ENCODE data around the gene SYNPO. TPM values are rescaled to one million over a fixed set of nuclear protein-coding genes. Genes with fewer than 3 reads are reported as not detected.

The SYNPO gene
- total RNA-seq, 1 donor from 2014 or later: 16.1 TPM

DNA sequence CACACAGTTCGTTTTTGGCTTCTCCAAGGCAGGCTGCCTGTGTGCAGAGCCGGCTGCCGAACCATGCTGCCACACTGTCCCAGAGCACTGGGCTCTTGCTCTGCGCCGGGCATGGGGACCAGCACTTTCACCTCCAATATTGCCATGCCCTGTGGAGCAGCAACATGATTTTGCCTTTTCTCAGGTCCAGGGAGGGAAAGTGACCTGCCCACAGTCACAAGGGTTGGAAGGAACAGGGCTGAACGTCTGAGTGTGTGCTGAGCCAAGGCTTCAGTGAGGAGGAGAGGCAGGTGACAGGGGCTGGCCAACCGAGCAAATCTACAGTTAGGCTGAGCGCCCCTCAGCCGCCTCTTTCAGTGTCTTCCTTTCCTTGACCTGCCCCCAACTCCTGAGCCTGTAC, 34.0 kb upstream of the SYNPO start:
- Mint-ChIP-seq H3K4me1 (ENCODE audit: low read depth, unreplicated experiment) (peaks cover 8% of the 10 kb centered on the region), H3K27me3 (ENCODE audit: unreplicated experiment) (peaks cover 2% of the 10 kb centered on the region), H3K27ac (ENCODE audit: unreplicated experiment) (no peak overlapping the region), H3K4me3 (ENCODE audit: unreplicated experiment) (no peak overlapping the region), H3K9me3 (ENCODE audit: unreplicated experiment) (no peaks in the 10 kb centered on the region), H3K36me3 (ENCODE audit: unreplicated experiment) (no peaks in the 10 kb centered on the region)
- no peak for DNase-seq
- TF ChIP-seq, protein P1, sequence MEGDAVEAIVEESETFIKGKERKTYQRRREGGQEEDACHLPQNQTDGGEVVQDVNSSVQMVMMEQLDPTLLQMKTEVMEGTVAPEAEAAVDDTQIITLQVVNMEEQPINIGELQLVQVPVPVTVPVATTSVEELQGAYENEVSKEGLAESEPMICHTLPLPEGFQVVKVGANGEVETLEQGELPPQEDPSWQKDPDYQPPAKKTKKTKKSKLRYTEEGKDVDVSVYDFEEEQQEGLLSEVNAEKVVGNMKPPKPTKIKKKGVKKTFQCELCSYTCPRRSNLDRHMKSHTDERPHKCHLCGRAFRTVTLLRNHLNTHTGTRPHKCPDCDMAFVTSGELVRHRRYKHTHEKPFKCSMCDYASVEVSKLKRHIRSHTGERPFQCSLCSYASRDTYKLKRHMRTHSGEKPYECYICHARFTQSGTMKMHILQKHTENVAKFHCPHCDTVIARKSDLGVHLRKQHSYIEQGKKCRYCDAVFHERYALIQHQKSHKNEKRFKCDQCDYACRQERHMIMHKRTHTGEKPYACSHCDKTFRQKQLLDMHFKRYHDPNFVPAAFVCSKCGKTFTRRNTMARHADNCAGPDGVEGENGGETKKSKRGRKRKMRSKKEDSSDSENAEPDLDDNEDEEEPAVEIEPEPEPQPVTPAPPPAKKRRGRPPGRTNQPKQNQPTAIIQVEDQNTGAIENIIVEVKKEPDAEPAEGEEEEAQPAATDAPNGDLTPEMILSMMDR (IDR thresholded peaks at IDR 0.05; ENCODE audit: partially characterized antibody, unreplicated experiment): no peak

DNA sequence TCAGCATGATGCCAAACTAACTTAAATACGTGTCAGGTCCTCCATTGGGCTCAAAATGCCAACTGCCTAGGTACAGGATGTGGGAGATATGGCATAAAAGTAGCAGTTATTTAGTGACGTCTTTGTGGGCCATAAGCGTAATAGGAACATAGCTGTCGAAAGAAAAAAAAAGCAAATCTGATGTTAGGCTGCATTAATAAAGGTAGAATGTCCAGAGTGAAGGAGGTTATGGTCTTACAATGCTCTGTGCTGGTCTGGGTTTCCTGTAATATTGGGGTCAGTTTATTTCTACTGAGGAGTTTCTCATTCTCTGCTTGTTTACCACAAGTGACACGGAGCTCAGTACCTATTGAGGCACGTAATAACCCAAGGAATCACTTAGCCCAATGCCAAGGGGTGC, 33.4 kb upstream of the SYNPO start:
- TF ChIP-seq, protein P1 (IDR thresholded peaks at IDR 0.05; ENCODE audit: partially characterized antibody, unreplicated experiment): no peak
- H3K36me3 Mint-ChIP-seq (ENCODE audit: unreplicated experiment): no peaks in the 10 kb centered on the region
- DNase-seq: no peak
- no peak overlapping the region for H3K27ac Mint-ChIP-seq (ENCODE audit: unreplicated experiment)
- peaks cover 2% of the 10 kb centered on the region for H3K27me3 Mint-ChIP-seq (ENCODE audit: unreplicated experiment)
- no peak overlapping the region for H3K4me3 Mint-ChIP-seq (ENCODE audit: unreplicated experiment)
- H3K4me1 Mint-ChIP-seq (ENCODE audit: low read depth, unreplicated experiment): peaks cover 8% of the 10 kb centered on the region
- no peaks in the 10 kb centered on the region for H3K9me3 Mint-ChIP-seq (ENCODE audit: unreplicated experiment)

DNA sequence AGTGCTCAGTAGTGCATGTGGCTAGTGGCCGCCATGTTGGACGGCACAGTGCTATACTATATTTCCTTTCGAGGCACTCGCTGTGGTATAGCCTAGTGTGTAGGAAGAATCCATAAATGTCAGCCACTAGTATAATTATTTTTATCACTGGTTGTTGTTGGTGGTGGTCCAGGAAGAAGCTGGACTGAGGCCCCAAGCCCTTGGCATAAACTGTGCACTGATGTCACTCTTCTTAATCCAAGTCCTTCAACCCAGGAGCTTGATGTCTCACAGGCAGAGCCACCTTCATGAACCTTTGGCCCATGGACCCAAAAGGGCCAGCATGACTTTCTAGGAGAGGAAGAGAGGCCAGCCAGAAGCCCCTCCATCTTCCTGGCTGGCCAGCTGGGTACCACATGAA, 32.5 kb upstream of the SYNPO start:
- Mint-ChIP-seq H3K27me3 (ENCODE audit: unreplicated experiment) (no peaks in the 10 kb centered on the region), H3K36me3 (ENCODE audit: unreplicated experiment) (no peaks in the 10 kb centered on the region), H3K9me3 (ENCODE audit: unreplicated experiment) (no peaks in the 10 kb centered on the region), H3K27ac (ENCODE audit: unreplicated experiment) (peak overlapping the region; percentile 59), H3K4me3 (ENCODE audit: unreplicated experiment) (no peak overlapping the region), H3K4me1 (ENCODE audit: low read depth, unreplicated experiment) (peaks cover 9% of the 10 kb centered on the region)
- no peak for DNase-seq
- TF ChIP-seq, protein P1 (IDR thresholded peaks at IDR 0.05; ENCODE audit: partially characterized antibody, unreplicated experiment): no peak

DNA sequence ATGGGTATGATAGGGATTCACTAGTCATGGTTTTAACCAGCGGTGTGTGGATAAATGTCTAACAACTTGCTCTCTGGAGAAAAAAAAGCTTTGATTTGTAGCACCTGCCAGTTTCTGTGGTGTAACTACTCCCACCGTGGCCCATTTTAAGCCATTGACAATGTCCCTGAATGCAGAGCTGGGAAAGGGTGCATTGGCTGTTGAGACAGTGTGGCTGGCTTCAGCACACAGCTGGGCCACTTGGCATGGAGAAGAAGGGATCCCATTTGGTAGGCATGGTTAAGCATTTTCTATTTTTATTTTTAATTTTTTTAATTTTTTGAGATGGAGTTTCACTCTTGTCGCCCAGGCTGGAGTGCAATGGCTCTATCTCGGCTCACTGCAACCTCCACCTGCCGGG, 31.5 kb upstream of the SYNPO start:
- TF ChIP-seq, protein P1 (IDR thresholded peaks at IDR 0.05; ENCODE audit: partially characterized antibody, unreplicated experiment): no peak
- Mint-ChIP-seq H3K27ac (ENCODE audit: unreplicated experiment) (no peak overlapping the region), H3K4me1 (ENCODE audit: low read depth, unreplicated experiment) (peaks cover 18% of the 10 kb centered on the region), H3K36me3 (ENCODE audit: unreplicated experiment) (no peaks in the 10 kb centered on the region), H3K27me3 (ENCODE audit: unreplicated experiment) (peaks cover under 1% of the 10 kb centered on the region), H3K9me3 (ENCODE audit: unreplicated experiment) (no peaks in the 10 kb centered on the region), H3K4me3 (ENCODE audit: unreplicated experiment) (no peak overlapping the region)
- no peak for DNase-seq

DNA sequence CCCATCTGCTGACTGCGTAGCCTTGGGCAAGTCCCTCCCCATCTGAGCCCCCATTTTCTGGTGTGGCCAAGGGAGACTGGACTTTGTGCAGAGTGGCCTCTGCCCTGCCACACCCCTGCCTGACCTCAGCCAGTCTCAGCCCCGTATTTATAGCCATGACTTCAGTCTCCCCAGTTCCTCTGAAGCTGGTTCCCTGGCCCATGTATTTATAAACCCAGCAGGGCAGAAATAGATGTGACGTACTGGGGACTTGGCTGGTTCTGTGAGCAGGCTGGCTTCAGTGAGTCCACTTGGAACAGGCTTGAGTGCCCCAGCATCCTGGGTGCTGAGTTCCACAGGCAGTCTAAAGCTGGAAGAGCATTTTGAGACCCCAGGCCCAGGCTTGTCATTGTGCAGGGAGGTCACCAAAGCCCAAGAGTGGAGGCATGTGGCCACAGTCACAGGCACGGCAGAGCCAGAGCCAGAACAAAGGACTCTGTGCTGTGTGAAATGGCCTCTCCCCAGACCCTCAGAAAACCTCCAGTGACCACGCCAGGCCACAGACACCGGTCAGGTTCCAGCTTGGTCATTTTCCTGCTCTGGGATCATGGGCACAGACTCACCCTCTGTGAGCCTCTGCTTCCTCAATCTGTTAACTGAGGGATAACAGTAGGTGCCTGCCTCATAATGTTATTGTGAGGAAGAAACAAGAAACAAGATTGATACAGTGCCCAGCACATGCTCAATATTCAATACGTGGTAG, 30.4 kb upstream of the SYNPO start:
- no peak overlapping the region for H3K4me3 Mint-ChIP-seq (ENCODE audit: unreplicated experiment)
- no peak for DNase-seq
- H3K9me3 Mint-ChIP-seq (ENCODE audit: unreplicated experiment): no peaks in the 10 kb centered on the region
- TF ChIP-seq, protein P1 (IDR thresholded peaks at IDR 0.05; ENCODE audit: partially characterized antibody, unreplicated experiment): no peak
- peaks cover 2% of the 10 kb centered on the region for H3K27me3 Mint-ChIP-seq (ENCODE audit: unreplicated experiment)
- H3K36me3 Mint-ChIP-seq (ENCODE audit: unreplicated experiment): no peaks in the 10 kb centered on the region
- peak overlapping the region; percentile 8 for H3K27ac Mint-ChIP-seq (ENCODE audit: unreplicated experiment)
- peaks cover 22% of the 10 kb centered on the region for H3K4me1 Mint-ChIP-seq (ENCODE audit: low read depth, unreplicated experiment)
